Esophagus squamous epithelium (tissue), 4 donors: ENCODE data around the gene BTAF1.

Experiments used
- CTCF ChIP-seq, 6 experiments: fragments of 450-650 bp in 4 of 6; fragments of 200-600 bp in 2 of 6; sonication (generic) in 2 of 6; IDR thresholded peaks; one replicate each; pipeline ENCODE4 v1.5.1; 2016 to 2019; ENCODE audit warnings: antibody characterized with exemption in 6 of 6, mild to moderate bottlenecking in 4 of 6, moderate library complexity in 4 of 6
- POLR2A ChIP-seq, 4 donors: fragments of 450-650 bp; IDR thresholded peaks; one replicate each; pipeline ENCODE4 v1.6.1; 2017; ENCODE audit warnings: antibody characterized with exemption in 4 of 4, mild to moderate bottlenecking in 4 of 4, moderate library complexity in 3 of 4

GRCh38 chr10:92054807-92055206 lies 131.2 kb downstream of the BTAF1 start:
- TF ChIP-seq CTCF (IDR thresholded peaks at IDR 0.05) = no peak
- TF ChIP-seq POLR2A (IDR thresholded peaks at IDR 0.05) = no peak
